HepG2 (cell line): ENCODE results near the gene EGFR. TPM values are rescaled to one million over a fixed set of nuclear protein-coding genes. Genes with fewer than 3 reads are reported as not detected.

Experiments
- CHD2 ChIP-seq: IDR thresholded peaks from 2 replicates; pipeline ENCODE4 v1.6.1; 2011; ENCODE audit warnings: low read depth, low read length, improper control_type of control experiment
- FOXK1 ChIP-seq: sonication (generic); formaldehyde crosslinking; IDR thresholded peaks from 2 replicates; pipeline ENCODE4 v1.4.0; 2020; ENCODE audit warnings: low read depth, missing genetic modification reagents, borderline replicate concordance
- GATAD2A ChIP-seq: IDR thresholded peaks from 2 replicates; pipeline ENCODE4 v1.6.1; 2016
- HMG20A ChIP-seq: IDR thresholded peaks from 2 replicates; pipeline ENCODE4 v1.6.1; 2016; ENCODE audit warnings: borderline replicate concordance
- JUNB ChIP-seq: sonication (generic); formaldehyde crosslinking; IDR thresholded peaks from 2 replicates; pipeline ENCODE4 v1.8.0; 2022; ENCODE audit warnings: missing genetic modification reagents, mild to moderate bottlenecking, borderline replicate concordance
- LCORL ChIP-seq, 2 experiments: fragments of 450-650 bp in 1 of 2; sonication (generic) in 1 of 2; formaldehyde crosslinking in 1 of 2; IDR thresholded peaks; 2 replicates each; pipeline versions ENCODE4 v1.5.0 to v1.6.1; 2017 to 2020; ENCODE audit warnings: antibody characterized with exemption in 1 of 2, missing genetic modification reagents in 1 of 2
- MEIS1 ChIP-seq: sonication (generic); formaldehyde crosslinking; IDR thresholded peaks from 2 replicates; pipeline ENCODE4 v1.9.0; 2021; ENCODE audit warnings: mild to moderate bottlenecking, missing genetic modification reagents, moderate library complexity, borderline replicate concordance
- MIER2 ChIP-seq: IDR thresholded peaks from 2 replicates; pipeline ENCODE4 v1.6.1; 2016; ENCODE audit warnings: missing biosample characterization, missing genetic modification reagents
- TBX2 ChIP-seq: sonication (generic); formaldehyde crosslinking; IDR thresholded peaks from 2 replicates; pipeline ENCODE4 v1.5.0; 2020; ENCODE audit warnings: missing genetic modification reagents, mild to moderate bottlenecking, borderline replicate concordance
- TCF7 ChIP-seq: sonication (generic); IDR thresholded peaks from 2 replicates; pipeline ENCODE4 v1.6.1; 2016; ENCODE audit warnings: antibody characterized with exemption, low read depth
- ZMYM4 ChIP-seq: sonication (generic); formaldehyde crosslinking; IDR thresholded peaks from 2 replicates; pipeline ENCODE4 v1.8.1; 2023; ENCODE audit warnings: mild to moderate bottlenecking, missing genetic modification reagents
- ZNF124 ChIP-seq: sonication (generic); formaldehyde crosslinking; IDR thresholded peaks from 2 replicates; pipeline ENCODE4 v1.4.0; 2020; ENCODE audit warnings: missing genetic modification reagents
- ZNF564 ChIP-seq: sonication (generic); formaldehyde crosslinking; IDR thresholded peaks from 2 replicates; pipeline ENCODE4 v1.8.1; 2023; ENCODE audit warnings: mild to moderate bottlenecking, missing genetic modification reagents
- ZNF816 ChIP-seq: sonication (generic); formaldehyde crosslinking; IDR thresholded peaks from 2 replicates; pipeline ENCODE4 v1.8.0; 2022; ENCODE audit warnings: missing genetic modification reagents, mild to moderate bottlenecking, borderline replicate concordance
- ZNF850 ChIP-seq: sonication (generic); formaldehyde crosslinking; conservative IDR thresholded peaks from 2 replicates; pipeline ENCODE4 v1.9.0; 2021; ENCODE audit warnings: mild to moderate bottlenecking, missing genetic modification reagents
- polyA plus RNA-seq, 8 experiments: library from polyadenylated mRNA; depleted of rRNA in 3 of 8; stranded (reverse) in 7 of 8; unstranded in 1 of 8; fragments of >200 nt; fragmentation: Illumina TruSeq in 4 of 8; extraction: Trizol in 4 of 8; gene quantifications; 2 replicates each; pipeline versions ENCODE4 v1.2.1 to v1.2.3, GENCODE V29; 2011 to 2016; ENCODE audit warnings: low read depth in 4 of 8, missing spikeins in 1 of 8, mixed read lengths in 1 of 8; ENCODE audit not compliant: insufficient read depth in 1 of 8
- total RNA-seq, 5 experiments: library from RNA; depleted of rRNA; stranded (reverse); fragments of >200 nt; fragmentation: Illumina TruSeq; extraction: Trizol; gene quantifications; 2 replicates each; pipeline ENCODE4 v1.2.3, GENCODE V29; 2016; ENCODE audit warnings: low read depth in 1 of 5
- TF ChIP-seq, protein P1 (sequence below): sonication (generic); formaldehyde crosslinking; conservative IDR thresholded peaks from 2 replicates; pipeline ENCODE4 v1.4.0; 2020; ENCODE audit warnings: missing genetic modification reagents
- TF ChIP-seq, protein P2 (sequence below): IDR thresholded peaks from 2 replicates; pipeline ENCODE4 v1.6.1; 2016
- TF ChIP-seq, protein P3 (sequence below): sonication (generic); formaldehyde crosslinking; IDR thresholded peaks from 2 replicates; pipeline ENCODE4 v1.4.0; 2020; ENCODE audit warnings: mild to moderate bottlenecking, missing genetic modification reagents
- TF ChIP-seq, protein P4 (sequence below): IDR thresholded peaks from 2 replicates; pipeline ENCODE4 v1.6.1; 2016

The EGFR gene
- total and polyA plus RNA-seq, 2 of the 13 experiments (the other 11 are each of a cell fraction or from before 2014, with no cell fraction given), result 7.0 to 10.0 TPM

DNA sequence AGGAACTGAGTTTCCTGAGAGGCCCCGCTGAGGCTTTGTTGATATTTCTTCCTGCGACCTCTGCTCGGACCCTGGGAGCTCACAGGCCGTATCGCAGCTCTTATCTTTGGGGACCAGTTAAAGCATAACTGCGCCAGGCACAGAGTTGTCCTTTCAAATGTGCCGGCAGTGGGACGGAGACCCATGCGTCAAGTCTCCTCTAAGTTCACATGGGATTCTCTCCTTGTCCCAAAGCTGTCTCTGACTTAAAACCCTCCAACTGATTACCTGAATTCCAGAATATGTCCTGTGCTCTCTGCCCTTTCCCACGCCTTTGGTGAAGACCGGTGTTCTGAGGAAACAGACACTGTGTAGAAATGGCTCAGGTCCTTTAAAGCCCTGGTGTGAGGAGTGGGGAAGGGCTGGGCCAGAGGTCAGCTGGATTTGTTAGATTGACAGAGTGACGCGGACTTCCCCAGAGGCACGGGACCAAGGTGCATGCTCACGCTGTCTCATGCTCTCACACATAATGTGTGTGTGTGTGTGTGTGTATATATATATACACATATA is 169.8 kb downstream of the EGFR start (continued):
- TF ChIP-seq, protein P1, sequence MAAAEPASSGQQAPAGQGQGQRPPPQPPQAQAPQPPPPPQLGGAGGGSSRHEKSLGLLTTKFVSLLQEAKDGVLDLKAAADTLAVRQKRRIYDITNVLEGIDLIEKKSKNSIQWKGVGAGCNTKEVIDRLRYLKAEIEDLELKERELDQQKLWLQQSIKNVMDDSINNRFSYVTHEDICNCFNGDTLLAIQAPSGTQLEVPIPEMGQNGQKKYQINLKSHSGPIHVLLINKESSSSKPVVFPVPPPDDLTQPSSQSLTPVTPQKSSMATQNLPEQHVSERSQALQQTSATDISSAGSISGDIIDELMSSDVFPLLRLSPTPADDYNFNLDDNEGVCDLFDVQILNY, result 0 out of 2 replicates have a peak, but pooled peaks have one; percentile 32
- TF ChIP-seq JUNB (no peak), HMG20A (CRISPR knock-in tag) (peak; percentile 50; the same call in 1 of the 2 replicates), CHD2 (0 out of 2 replicates have a peak, but pooled peaks have one; percentile 41), TBX2 (CRISPR knock-in tag) (peak; percentile 86), GATAD2A (CRISPR knock-in tag) (peak; percentile 64), ZMYM4 (CRISPR knock-in tag) (peak; percentile 44), ZNF850 (CRISPR knock-in tag) (no peak), MEIS1 (0 out of 2 replicates have a peak, but pooled peaks have one; percentile 40), ZNF816 (CRISPR knock-in tag) (0 out of 2 replicates have a peak, but pooled peaks have one; percentile 14), ZNF124 (CRISPR knock-in tag) (no peak), ZNF564 (peak; percentile 73; the same call in 1 of the 2 replicates), FOXK1 (peak; percentile 12; the same call in 1 of the 2 replicates), LCORL (IDR thresholded peaks at IDR 0.05) (no peak), LCORL (CRISPR knock-in tag; IDR thresholded peaks at IDR 0.05) (peak; percentile 67), TCF7 (peak; percentile 71), MIER2 (CRISPR knock-in tag) (no peak)
- TF ChIP-seq, protein P2, sequence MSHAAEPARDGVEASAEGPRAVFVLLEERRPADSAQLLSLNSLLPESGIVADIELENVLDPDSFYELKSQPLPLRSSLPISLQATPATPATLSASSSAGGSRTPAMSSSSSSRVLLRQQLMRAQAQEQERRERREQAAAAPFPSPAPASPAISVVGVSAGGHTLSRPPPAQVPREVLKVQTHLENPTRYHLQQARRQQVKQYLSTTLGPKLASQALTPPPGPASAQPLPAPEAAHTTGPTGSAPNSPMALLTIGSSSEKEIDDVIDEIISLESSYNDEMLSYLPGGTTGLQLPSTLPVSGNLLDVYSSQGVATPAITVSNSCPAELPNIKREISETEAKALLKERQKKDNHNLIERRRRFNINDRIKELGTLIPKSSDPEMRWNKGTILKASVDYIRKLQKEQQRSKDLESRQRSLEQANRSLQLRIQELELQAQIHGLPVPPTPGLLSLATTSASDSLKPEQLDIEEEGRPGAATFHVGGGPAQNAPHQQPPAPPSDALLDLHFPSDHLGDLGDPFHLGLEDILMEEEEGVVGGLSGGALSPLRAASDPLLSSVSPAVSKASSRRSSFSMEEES (CRISPR knock-in tag), result peak; percentile 76; the same call in 1 of the 2 replicates
- TF ChIP-seq, protein P3, sequence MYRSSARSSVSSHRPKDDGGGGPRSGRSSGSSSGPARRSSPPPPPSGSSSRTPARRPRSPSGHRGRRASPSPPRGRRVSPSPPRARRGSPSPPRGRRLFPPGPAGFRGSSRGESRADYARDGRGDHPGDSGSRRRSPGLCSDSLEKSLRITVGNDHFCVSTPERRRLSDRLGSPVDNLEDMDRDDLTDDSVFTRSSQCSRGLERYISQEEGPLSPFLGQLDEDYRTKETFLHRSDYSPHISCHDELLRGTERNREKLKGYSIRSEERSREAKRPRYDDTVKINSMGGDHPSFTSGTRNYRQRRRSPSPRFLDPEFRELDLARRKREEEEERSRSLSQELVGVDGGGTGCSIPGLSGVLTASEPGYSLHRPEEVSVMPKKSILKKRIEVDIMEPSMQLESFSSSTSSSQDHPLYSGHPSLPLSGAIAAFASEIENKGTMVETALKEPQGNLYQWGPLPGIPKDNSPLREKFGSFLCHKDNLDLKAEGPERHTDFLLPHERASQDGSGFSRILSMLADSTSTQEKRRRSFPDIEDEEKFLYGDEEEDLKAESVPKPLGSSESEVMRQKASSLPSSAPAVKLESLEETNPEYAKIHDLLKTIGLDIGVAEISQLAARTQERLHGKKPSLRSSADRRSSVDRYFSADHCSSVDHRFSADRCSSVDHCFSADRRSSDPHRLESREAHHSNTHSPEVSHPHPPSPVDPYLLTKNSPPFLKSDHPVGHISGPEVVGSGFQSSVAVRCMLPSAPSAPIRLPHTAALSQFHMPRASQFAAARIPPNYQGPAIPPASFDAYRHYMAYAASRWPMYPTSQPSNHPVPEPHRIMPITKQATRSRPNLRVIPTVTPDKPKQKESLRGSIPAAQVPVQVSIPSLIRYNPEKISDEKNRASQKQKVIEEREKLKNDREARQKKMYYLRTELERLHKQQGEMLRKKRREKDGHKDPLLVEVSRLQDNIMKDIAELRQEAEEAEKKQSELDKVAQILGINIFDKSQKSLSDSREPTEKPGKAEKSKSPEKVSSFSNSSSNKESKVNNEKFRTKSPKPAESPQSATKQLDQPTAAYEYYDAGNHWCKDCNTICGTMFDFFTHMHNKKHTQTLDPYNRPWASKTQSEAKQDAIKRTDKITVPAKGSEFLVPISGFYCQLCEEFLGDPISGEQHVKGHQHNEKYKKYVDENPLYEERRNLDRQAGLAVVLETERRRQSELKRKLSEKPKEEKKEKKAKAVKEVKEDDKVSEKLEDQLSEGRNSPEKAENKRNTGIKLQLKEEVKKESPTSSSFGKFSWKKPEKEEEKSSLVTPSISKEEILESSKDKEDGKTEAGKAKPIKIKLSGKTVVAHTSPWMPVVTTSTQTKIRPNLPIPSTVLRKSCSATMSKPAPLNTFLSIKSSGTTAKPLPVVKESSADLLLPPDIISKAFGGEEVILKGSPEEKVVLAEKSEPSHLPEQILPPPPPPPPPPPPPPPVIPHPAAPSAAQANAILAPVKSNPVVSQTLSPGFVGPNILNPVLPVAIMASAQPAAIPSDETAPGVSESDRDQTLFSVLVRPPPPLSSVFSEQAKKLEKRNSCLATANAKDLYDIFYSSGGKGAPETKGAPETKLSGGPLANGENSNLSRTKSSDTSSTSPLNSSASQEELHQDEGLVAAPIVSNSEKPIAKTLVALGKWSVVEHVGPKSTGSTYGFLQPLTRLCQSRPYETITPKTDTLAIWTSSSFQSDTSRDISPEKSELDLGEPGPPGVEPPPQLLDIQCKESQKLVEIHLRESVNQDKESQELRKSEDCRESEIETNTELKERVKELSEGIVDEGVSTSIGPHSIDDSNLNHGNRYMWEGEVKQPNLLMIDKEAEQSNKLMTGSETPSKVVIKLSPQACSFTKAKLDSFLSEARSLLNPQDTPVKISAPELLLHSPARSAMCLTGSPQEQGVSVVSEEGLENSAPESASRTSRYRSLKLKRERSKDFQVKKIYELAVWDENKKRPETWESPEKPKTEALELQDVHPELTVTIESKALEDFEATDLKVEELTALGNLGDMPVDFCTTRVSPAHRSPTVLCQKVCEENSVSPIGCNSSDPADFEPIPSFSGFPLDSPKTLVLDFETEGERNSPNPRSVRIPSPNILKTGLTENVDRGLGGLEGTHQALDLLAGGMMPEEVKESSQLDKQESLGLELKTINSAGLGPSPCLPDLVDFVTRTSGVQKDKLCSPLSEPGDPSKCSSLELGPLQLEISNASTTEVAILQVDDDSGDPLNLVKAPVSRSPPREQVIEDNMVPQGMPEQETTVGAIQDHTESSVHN (CRISPR knock-in tag), result peak; percentile 51; the same call in 1 of the 2 replicates
- TF ChIP-seq, protein P4, sequence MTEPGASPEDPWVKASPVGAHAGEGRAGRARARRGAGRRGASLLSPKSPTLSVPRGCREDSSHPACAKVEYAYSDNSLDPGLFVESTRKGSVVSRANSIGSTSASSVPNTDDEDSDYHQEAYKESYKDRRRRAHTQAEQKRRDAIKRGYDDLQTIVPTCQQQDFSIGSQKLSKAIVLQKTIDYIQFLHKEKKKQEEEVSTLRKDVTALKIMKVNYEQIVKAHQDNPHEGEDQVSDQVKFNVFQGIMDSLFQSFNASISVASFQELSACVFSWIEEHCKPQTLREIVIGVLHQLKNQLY (CRISPR knock-in tag), result peak; percentile 59
